Measurements from ENCODE around the gene FAM20C. TPM values are rescaled to one million over a fixed set of nuclear protein-coding genes. Genes with fewer than 3 reads are reported as not detected.
A peak's percentile ranks its signal among the peaks of the same experiment; 100 is the strongest.

The FAM20C gene
- total RNA-seq, 1 experiment from 2014 or later, result 62.6 TPM

DNA sequence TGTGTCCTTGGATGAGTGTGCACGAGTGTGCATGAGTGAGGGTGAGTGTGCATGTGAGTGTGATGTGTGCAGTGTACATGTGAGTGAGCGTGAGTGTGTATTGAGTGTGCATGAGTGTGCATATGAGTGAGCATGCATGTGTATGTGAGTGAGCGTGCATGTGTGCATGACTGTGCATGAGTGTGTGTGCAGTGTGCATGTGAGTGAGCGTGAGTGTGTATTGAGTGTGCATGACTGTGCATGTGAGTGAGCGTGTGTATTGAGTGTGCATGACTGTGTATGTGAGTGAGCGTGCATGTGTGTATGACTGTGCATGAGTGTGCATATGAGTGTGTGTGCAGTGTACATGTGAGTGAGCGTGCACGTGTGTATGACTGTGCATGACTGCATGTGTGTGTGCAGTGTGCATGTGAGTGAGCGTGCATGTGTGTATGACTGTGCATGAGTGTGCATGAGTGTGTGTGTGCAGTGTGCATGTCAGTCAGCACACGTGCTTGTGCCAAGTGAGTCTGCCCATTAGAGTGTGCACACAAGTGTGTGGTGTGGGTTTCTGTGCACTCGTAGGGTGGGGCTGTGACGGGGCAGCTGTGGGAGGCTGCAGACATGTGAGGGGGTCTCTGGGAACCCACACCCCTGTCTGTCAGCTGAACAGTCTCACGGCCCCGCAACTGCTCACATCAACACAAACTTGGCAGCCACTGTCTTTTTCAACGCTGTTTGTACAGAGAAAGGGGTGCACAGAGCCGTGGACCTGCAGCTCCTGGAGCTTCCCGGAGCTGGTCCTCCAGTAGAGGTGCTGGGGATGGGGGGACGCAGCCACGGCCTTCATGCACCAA, 112.4 kb downstream of the FAM20C start:
- Mint-ChIP-seq H3K27ac (peak overlapping the region in 1 of 3 experiments; percentile 48; a peak in 2 of 7 replicates), H3K4me1 (no peaks in the 10 kb centered on the region), H3K4me3 (no peak overlapping the region), H3K9me3 (peaks cover 19 to 23% of the 10 kb centered on the region in 2 experiments), H3K27me3 (ENCODE audit: low read depth) (peaks cover 2% of the 10 kb centered on the region), H3K36me3 (ENCODE audit: insufficient read depth in 1 of 3, low read depth in 3 of 3) (no peaks in the 10 kb centered on the region; a peak in 2 of 7 replicates)
- H4K91ac ChIP-seq (ENCODE audit: insufficient read length, low read depth, low read length), result no peak overlapping the region
- no peak overlapping the region for H2BK5ac ChIP-seq (ENCODE audit: insufficient read length, low read length)
- no peaks in the 10 kb centered on the region for H4K20me1 ChIP-seq (ENCODE audit: control insufficient read depth, insufficient read depth, insufficient read length)
- no peak overlapping the region for H2BK120ac ChIP-seq (ENCODE audit: low read depth, low read length, poor library complexity, severe bottlenecking)
- H3K79me1 ChIP-seq (ENCODE audit: insufficient read depth, low read depth, low read length, poor library complexity, severe bottlenecking), result no peaks in the 10 kb centered on the region
- H3K56ac ChIP-seq (ENCODE audit: insufficient read length, low read depth, low read length), result no peak overlapping the region
- H3K4ac ChIP-seq (ENCODE audit: low read depth, low read length), result no peak overlapping the region
- H3K27me3 ChIP-seq (ENCODE audit: insufficient read depth, low read length), result no peaks in the 10 kb centered on the region
- WGBS (ENCODE audit: extremely low coverage, insufficient read length, low lambda C conversion rate), result no CpG with 5 or more reads among the region's 19 CpGs
- no peak overlapping the region for H3K14ac ChIP-seq (ENCODE audit: insufficient read depth, low read length)
- peak overlapping the region; percentile 0 for H4K5ac ChIP-seq (ENCODE audit: insufficient read length, low read depth, low read length)
- no peak overlapping the region for H2AFZ ChIP-seq (ENCODE audit: low read length)
- no peak for DNase-seq
- no peak overlapping the region for H3K9ac ChIP-seq (ENCODE audit: extremely low read depth, insufficient read length, low read length)
- TF ChIP-seq, protein P1, sequence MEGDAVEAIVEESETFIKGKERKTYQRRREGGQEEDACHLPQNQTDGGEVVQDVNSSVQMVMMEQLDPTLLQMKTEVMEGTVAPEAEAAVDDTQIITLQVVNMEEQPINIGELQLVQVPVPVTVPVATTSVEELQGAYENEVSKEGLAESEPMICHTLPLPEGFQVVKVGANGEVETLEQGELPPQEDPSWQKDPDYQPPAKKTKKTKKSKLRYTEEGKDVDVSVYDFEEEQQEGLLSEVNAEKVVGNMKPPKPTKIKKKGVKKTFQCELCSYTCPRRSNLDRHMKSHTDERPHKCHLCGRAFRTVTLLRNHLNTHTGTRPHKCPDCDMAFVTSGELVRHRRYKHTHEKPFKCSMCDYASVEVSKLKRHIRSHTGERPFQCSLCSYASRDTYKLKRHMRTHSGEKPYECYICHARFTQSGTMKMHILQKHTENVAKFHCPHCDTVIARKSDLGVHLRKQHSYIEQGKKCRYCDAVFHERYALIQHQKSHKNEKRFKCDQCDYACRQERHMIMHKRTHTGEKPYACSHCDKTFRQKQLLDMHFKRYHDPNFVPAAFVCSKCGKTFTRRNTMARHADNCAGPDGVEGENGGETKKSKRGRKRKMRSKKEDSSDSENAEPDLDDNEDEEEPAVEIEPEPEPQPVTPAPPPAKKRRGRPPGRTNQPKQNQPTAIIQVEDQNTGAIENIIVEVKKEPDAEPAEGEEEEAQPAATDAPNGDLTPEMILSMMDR (conservative IDR thresholded peaks at IDR 0.05), result no peak
- no peaks in the 10 kb centered on the region for H3K79me2 ChIP-seq (ENCODE audit: insufficient read depth, low read length)
- no peak overlapping the region for H2BK12ac ChIP-seq (ENCODE audit: insufficient read length, low read depth, low read length)
- H3K23ac ChIP-seq (ENCODE audit: insufficient read length, low read depth, low read length), result no peak overlapping the region
- H2AK5ac ChIP-seq (ENCODE audit: insufficient read length, low read length), result no peak overlapping the region
- no peak overlapping the region for H2BK20ac ChIP-seq (ENCODE audit: low read depth, low read length, poor library complexity, severe bottlenecking)
- H2BK15ac ChIP-seq (ENCODE audit: low read depth, low read length), result no peak overlapping the region
- no peaks in the 10 kb centered on the region for H3K23me2 ChIP-seq (ENCODE audit: insufficient read length, low read depth, low read length, poor library complexity, severe bottlenecking)
- no peaks in the 10 kb centered on the region for H3K4me1 ChIP-seq (ENCODE audit: insufficient read depth, low read length)
- H3K4me2 ChIP-seq (ENCODE audit: insufficient read depth, insufficient read length, low read length), result no peak overlapping the region
- no peak overlapping the region for H3T11ph ChIP-seq (ENCODE audit: low read length)
- H3K9me3 ChIP-seq (ENCODE audit: control insufficient read depth, low read depth, low read length), result no peaks in the 10 kb centered on the region
- H4K8ac ChIP-seq (replicated peaks; ENCODE audit: insufficient read length, low read depth, low read length), result no peak overlapping the region
- no peak overlapping the region for H3K27ac ChIP-seq (ENCODE audit: insufficient read length, low read depth, low read length)
- no peak overlapping the region for H3K18ac ChIP-seq (ENCODE audit: insufficient read length, low read depth, low read length)
